ENCODE measurements around the gene DES.

The DES gene

GRCh38 chr2:219419331-219420197 is 1.4 kb downstream of the DES start:
- DNase-seq (ENCODE audit: low read depth in 2 of 2): no peak

GRCh38 chr2:219420687-219421086 is 2.5 kb downstream of the DES start:
- DNase-seq (ENCODE audit: low read depth in 2 of 2): no peak

DNA sequence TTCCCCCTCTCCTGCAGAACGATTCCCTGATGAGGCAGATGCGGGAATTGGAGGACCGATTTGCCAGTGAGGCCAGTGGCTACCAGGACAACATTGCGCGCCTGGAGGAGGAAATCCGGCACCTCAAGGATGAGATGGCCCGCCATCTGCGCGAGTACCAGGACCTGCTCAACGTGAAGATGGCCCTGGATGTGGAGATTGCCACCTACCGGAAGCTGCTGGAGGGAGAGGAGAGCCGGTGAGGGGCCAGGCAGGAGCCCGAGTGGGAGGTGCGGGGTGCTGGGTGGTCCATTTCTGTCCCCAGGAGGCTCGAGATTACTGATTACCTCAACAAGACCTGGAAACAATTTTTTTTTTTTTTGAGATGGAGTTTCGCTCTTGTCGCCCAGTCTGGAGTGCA is 3.1 kb downstream of the DES start:
- no peak for DNase-seq (ENCODE audit: low read depth in 2 of 2)

GRCh38 chr2:219422952-219423534 is 4.9 kb downstream of the DES start:
- no peak for DNase-seq (ENCODE audit: low read depth in 2 of 2)

- no peak for DNase-seq (ENCODE audit: low read depth in 2 of 2)
Observed at GRCh38 chr2:219423652-219424377, 5.6 kb downstream of the DES start.

DNA sequence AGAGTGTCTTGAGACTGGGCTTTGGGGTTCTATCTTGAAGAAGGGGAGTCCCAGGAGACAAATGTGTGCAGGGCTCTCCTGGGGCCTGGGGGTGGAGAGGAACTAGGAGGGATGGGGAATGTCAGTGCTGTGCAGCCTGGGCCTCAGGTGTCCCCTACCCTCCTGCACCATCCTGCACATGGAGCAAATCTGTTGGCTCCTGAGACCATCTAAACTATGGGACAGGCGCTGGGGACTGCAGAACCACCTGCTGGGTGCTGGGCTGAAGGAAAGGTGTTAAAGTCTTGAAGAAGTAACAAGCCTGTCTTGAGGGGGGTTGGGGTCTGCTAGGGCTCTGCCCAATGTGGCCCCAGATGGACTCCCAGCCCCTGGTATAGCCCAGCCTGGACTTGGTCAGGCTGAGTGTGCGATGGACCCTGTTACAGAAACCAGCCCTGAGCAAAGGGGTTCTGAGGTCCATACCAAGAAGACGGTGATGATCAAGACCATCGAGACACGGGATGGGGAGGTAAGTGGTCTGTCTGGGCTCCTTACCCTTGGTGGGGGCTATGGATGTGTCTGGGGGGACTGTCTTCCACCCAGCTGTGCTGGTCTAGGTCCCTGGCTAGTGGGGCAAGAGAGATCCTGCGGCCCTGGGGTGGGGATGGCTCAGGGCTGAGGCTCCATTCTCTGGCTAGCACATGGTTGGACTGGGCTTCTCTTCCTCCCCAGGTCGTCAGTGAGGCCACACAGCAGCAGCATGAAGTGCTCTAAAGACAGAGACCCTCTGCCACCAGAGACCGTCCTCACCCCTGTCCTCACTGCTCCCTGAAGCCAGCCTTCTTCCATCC is 7.3 kb downstream of the DES start:
- DNase-seq (ENCODE audit: low read depth in 2 of 2): no peak

GRCh38 chr2:219426068-219426443 is 7.9 kb downstream of the DES start:
- DNase-seq (ENCODE audit: low read depth in 2 of 2): no peak

DNA sequence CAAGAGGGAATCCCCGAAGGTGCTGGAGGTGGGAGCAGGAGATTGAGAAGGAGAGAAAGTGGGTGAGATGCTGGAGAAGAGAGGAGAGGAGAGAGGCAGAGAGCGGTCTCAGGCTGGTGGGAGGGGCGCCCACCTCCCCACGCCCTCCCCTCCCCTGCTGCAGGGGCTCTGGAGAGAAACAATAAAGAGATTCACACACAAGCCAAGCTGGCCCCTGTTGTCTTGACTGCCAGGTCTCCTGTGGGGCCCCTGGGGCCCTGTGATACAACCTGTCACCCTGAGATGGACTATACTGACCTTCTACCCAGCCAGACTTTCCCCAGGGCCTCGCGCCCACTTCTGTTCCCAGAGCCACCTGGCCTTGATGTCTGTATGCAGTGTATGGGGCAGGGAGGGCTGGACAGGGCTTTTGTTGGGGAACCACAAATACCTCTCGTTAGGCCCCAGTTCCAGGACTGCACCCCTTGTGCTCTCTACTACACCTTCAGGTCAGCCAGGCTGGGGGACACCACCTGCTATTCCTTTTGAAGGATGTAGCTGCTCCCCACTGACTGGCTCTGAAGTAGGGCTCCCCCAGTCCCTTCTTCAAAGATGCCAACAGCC is 8.5 kb downstream of the DES start:
- no peak for DNase-seq (ENCODE audit: low read depth in 2 of 2)

DNA sequence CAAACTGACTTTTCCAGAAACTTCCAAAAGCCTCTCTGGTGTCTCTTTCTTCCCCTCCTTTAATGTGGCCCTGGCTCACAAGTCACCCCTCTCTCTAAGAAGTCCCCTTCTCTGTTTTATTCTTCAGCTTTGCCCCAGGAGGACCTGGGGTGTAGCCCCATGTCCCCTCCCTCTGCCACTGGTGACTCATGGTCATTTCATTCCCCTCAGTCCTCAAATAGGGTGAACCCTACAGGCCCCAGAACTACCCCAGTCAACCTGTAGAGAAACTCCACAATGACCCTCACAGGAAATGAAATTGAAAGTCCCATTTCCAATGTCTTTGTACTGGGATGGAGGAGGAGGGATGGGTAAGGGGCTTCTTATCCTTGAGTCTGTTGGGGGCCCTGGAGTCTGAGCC is 10.3 kb downstream of the DES start:
- no peak for DNase-seq (ENCODE audit: low read depth in 2 of 2)

DNA sequence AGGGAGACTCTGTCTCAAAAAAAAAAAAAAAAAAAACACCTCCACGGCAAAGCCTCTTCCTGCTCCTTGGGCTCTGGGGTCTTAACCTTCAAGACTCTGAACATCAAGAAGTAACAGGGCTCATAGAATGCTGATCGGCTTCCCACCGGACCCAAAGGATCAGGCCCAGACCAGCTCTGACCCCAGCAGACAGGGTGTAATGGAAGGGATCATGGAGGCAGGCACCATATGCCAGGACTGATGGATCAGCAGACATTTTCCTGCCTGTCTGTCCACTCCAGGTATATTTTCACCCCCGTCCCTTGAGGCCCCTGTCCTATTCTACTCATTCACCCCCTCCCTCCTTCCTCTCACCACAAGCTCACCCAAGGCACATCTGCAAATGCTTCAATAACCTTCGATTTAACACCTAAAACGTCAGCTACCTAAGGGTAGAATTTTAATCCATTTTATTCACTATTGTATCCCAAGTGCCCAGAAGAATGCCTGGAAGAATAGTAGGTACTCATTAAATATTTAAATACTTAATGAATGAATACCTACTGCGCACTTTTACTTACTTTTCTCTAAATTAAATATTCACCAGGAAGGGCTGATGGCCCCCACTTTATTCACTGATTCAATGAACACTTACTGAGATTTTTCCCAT is 11.9 kb downstream of the DES start:
- DNase-seq (ENCODE audit: low read depth in 2 of 2): no peak

GRCh38 chr2:219430633-219431615 is 12.7 kb downstream of the DES start:
- DNase-seq (ENCODE audit: low read depth in 2 of 2): no peak

DNA sequence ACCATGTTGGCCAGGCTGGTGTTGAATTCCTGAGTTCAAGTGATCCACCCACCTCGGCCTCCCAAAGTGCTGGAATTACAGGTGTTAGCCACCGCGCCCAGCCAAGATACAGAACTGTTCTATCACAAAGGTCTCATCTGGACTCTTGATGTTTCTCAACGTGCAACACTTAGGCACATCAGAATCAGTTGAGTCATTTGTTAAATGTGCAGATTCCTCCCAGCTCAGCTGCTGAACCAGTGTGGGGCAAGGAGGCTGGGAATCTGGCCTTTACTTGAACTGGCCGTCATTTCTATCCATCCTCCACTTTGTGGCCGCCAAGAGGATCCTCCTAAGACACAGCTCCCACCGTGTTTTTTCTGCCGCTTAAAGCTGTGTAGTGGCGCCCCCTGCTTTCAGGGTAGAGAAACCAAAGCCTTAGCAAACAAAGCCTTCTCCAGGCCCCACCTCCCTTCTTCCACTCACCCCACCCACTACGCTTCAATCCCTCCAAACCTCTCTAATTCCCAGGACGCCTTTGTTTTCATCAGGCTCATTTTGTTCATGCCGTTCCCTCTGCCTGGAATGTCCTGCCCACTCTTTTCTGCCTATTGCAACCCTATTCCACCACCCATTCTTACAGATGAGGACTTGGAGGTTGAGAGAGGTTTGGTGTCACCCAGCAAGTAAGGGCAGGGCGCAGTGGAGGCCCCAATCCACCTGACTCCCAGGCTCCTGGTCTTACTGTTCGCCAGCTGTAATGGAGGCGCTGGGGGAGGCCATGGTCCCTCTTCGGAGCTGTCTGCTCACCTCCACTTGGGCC is 15.7 kb downstream of the DES start:
- DNase-seq (ENCODE audit: low read depth in 2 of 2): no peak

DNA sequence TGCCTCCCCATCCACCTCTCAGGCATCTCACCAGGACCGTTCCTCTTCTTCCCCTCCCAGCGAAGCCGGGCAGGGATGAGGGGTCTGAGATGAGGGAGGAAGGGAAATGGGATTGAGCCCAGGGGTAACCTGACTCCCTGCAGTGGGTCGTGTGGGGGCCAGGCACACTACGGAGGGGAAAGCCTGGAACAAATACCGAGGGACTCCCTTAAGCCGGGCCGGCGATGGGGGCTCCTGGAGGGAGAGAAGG is 16.2 kb downstream of the DES start:
- DNase-seq (ENCODE audit: low read depth in 2 of 2): no peak

DNA sequence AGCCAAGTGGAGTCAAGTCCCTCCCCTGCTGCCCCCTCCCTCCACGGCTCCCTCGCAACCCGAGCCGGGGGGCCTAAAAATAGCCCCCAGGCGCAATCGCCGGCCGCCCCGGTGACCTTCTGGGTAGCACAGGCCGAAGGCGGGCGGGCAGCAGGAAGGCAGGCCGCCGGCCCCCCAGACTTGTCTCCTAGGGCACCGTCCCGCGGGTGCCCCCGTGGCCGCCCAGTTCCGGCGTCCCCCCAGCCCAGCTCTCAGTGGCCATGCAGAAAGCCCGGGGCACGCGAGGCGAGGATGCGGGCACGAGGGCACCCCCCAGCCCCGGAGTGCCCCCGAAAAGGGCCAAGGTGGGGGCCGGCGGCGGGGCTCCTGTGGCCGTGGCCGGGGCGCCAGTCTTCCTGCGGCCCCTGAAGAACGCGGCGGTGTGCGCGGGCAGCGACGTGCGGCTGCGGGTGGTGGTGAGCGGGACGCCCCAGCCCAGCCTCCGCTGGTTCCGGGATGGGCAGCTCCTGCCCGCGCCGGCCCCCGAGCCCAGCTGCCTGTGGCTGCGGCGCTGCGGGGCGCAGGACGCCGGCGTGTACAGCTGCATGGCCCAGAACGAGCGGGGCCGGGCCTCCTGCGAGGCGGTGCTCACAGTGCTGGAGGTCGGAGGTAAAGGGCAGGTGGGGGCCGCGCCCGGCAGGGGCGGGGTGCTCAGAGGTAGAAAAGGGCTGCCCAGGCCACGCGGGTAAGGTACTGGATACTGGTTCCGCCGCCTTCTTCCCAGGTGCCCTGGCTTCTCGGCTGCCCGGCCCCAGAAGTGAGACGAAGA is 16.7 kb downstream of the DES start, which contains the start of gene SPEG:
SPEG (plus strand) TSS at position 126 of the 808 bp plus-strand sequence; CDS start at position 261, 135 bp downstream.
- DNase-seq (ENCODE audit: low read depth in 2 of 2): no peak

GRCh38 chr2:219435701-219436100 is 17.5 kb downstream of the DES start:
- no peak for DNase-seq (ENCODE audit: low read depth in 2 of 2)

DNA sequence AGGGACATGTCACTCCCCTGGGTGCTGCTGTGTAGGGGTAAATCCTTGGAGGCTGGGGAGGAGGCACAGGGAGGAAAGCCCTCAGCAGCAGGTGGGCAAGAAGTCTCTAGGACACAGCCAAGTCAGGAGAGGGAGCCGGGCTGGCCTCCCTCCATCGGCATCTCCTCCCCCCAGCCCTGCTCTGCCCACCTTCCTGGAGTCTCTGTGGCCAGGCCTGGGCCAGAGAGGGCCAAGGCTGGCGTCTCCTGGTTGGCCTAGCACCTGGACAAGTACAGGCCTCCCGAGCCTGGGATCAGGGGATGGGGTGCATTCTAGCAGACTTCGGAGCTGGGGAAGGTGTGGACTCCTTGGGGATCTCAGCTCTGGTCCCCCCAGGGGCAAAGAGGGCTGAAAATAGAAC is 18.3 kb downstream of the DES start:
- no peak for DNase-seq (ENCODE audit: low read depth in 2 of 2)

DNA sequence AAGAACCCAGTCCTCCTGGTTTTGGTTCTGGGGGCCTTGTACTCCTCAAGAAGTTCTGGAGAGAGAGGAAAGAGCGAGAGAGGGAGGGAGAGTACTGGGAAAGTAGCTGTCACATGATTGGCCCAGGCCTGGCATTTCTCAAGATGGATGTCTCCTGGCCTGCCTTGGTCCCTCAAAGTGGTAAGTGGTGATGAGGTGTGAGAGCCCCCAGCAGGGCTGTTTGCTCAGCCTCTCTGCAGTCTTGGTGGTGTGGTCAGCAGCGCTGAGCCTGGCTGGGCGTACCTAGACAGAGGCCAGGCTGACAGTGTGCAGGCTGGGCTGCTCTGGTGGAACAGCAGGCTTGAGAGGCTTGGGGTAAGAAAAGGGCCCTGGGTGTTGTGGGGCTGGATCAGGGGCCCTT is 19.0 kb downstream of the DES start:
- no peak for DNase-seq (ENCODE audit: low read depth in 2 of 2)

GRCh38 chr2:219437690-219438206 is 19.6 kb downstream of the DES start:
- no peak for DNase-seq (ENCODE audit: low read depth in 2 of 2)
